ENCODE measurements around the gene APBB2.

DNA sequence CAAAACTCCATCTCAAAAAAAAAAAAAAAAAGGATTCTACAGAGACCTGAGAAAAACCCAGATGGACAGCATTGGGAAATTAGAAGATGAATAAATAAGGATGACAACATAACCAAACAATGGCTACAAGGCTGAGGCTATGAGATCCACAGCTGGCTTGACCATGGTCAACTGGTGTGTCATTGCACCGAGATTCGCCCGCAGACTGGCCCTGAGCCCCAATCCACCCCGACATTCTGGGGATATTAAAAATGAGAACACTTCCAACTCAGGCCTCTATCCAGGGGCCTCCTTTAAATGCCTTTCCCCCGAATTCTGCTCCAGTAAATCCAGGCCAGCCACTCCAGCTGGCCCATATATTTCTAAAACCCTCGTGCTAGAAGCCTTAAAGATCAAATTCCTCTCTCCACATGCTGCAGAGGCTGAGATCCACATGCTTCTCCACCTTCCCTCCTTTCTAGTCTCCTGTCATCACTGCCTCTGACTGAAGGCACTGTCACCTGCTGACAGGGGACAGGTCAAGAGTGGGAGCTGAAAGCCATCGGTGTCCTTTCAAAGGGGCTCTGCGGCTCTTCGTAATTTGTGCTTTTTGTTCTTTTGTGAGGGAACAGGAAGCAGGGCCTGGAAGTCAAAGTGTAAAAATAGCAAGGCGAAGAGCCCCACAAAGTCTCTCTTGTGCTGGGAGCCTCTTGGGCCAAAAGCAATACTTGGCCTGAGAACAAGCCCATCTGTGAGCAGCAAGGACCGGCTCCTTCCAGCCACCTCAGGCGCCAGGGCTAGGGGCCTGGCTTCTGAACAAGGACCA lies 260.9 kb downstream of the APBB2 start:
- TF ChIP-seq, protein P1, sequence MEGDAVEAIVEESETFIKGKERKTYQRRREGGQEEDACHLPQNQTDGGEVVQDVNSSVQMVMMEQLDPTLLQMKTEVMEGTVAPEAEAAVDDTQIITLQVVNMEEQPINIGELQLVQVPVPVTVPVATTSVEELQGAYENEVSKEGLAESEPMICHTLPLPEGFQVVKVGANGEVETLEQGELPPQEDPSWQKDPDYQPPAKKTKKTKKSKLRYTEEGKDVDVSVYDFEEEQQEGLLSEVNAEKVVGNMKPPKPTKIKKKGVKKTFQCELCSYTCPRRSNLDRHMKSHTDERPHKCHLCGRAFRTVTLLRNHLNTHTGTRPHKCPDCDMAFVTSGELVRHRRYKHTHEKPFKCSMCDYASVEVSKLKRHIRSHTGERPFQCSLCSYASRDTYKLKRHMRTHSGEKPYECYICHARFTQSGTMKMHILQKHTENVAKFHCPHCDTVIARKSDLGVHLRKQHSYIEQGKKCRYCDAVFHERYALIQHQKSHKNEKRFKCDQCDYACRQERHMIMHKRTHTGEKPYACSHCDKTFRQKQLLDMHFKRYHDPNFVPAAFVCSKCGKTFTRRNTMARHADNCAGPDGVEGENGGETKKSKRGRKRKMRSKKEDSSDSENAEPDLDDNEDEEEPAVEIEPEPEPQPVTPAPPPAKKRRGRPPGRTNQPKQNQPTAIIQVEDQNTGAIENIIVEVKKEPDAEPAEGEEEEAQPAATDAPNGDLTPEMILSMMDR (IDR thresholded peaks at IDR 0.05; ENCODE audit: low read length) = no peak
- no peak for TF ChIP-seq EZH2 (IDR thresholded peaks at IDR 0.05; ENCODE audit: borderline replicate concordance, low read length)

Measured in OCI-LY1 (cell line).